Stimulated activated CD8-positive, alpha-beta memory T cell treated with anti-CD3 and anti-CD28 coated beads, Interleukin-7, amount 100 ng/mL, for 4 hours (primary cell): ENCODE results near the gene SS18.
A peak's percentile ranks its signal among the peaks of the same experiment; 100 is the strongest.
"Not testable (repeated sequence)": the region's sequence is repeated elsewhere in the genome, so short reads cannot be mapped to it uniquely, and the experiment has no call there.

Source experiments
- DNase-seq, 2 donors: peaks; one replicate each; pipeline ENCODE4 v3.0.0-alpha.2; 2020; ENCODE audit warnings: low read depth in 2 of 2

Gene SS18, protein sequence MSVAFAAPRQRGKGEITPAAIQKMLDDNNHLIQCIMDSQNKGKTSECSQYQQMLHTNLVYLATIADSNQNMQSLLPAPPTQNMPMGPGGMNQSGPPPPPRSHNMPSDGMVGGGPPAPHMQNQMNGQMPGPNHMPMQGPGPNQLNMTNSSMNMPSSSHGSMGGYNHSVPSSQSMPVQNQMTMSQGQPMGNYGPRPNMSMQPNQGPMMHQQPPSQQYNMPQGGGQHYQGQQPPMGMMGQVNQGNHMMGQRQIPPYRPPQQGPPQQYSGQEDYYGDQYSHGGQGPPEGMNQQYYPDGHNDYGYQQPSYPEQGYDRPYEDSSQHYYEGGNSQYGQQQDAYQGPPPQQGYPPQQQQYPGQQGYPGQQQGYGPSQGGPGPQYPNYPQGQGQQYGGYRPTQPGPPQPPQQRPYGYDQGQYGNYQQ

DNA sequence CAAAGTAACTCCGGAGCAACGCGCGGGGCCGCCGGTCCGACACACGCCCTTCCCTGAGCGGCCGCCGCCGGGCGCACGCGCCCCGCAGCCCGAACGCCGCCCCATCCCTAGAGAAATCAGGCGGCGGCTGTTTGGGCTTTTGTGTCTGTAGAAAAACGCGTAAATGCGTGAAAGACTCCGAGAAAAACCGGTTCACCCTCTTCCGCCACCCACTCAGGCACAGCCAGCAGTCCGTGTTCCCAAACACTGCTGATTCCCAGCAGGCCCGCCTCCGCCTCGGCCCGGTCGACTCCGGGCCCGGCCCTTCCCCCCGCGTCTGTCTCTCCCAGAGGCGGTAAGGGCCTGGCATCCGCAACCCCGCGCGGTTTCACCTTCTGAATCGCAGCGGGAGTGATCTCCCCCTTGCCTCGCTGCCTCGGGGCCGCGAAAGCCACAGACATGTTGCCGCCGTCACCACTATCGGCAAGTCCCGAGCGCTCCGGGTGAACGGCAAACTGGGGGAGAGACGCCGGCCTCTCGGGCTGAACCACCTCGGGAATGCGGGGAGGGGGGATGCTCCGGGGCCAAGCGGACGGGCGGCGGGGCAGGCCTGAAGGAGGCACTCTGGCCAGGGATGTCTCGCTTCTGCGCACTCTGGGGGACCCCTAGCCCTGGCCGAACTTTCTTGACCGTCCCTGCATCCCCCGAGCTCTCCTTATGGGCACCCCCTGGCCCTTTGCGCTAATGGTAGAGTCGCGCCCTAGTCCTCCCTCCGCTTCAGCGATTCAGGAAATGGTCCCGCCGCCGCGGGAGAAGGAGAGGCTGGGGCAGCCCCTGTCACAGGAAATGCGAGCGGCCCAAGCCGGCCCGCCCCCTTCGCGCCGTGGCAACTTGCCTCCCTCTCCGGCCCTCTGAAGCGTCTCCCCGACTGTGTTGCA, at the start of gene SS18:
Gene SS18 (minus strand): TSS at position 484 of the 917 bp plus-strand sequence. CDS start 44 bp downstream, at position 440.
- DNase-seq: peak; percentile 81 to 90

DNA sequence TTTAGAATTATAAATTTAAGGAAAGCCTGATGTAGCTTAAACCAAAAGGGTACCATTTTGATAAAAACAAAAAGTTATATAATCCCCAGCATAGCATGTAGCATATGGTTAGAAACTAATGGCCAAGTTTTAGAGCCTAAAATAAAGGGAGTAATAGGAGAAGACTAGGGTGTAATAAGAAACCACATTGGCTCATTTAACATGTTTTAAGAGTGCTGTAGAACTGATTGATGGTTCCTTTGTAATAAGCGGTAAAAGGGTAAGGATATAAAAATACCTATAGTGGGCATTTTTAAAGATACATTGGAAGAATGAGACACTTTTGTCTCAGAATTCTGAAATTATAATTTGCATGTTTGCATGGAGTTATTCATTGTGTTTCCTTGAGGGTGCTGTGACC, 45.1 kb upstream of the SS18 start:
- DNase-seq: no peak

DNA sequence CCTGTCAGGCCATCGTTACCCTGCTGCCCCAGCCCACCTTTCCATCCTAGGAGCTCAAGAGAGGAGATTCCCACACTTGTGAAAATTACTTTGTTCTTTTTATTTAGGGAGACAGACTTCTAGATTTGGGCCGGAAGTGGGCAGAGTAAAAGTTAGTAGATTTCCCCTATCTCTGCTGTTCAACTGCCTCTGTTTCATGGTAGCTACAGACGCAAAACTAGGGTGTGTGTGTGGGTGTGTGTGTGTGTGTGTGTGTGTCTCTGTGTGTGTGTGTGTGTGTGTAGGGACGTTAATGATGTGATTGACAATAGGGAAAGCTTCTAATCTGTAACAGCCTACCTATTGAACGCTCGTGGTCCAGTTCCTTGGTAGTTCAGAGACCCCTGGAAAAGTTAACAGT, 43.7 kb upstream of the SS18 start:
- DNase-seq: no peak

DNA sequence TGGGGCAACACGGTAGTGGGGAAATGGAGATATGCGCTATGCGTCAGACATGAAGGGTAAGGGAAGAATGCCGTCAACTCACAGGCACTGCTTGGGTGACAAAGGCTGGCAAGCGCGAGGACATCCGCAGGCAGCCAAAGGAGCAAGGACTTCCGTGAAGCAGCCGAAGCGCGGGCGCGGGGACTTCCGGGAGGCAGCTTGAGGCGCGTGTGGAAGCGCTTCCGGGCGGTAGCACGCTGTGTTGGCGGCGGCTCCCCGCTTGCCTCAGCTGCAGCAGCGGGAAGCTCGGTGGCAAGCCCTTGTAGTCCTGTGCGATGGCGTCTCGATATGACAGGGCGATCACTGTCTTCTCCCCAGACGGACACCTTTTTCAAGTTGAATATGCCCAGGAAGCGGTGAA, 43.2 kb upstream of the SS18 start, which contains the start of gene PSMA8:
Gene PSMA8 (plus strand): TSS at position 218 of the 400 bp plus-strand sequence. CDS start 97 bp downstream, at position 315.
- DNase-seq: peak; percentile 6 to 59

DNA sequence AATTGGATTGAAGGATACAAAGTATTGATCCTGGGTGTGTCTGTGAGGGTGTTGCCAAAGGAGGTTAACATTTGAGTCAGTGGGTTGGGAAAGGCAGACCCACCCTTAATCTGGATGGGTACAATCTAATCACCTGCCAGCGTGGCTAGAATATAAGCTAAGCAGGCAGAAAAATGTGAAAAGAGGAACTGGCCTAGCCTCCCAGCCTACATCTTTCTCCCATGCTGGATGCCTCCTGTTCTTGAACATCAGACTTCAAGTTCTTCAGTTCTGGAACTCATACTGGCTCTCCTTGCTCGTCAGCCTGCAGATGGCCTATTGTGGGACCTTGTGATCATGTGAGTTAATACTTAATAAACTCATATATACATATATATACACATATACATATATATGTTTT, 37.8 kb upstream of the SS18 start:
- not testable (repeated sequence) for DNase-seq

DNA sequence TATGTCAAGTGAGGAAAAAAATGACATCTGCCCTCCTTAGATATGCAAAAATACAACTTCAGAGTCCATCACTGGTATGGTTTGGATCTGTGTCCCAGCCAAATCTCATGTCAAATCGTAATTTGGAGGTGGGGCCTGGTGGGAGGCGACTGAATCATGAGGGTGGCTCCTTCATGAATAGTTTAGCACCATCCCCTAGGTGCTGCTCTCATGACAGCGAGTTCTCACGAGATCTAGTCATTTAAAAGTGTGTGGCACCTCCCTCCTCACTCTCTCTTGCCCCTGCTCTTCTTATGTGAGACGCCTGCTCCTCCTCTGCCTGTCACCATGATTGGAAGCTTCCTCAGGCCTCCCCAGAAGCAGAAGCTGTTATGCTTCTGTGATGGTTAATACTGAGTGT, 37.4 kb upstream of the SS18 start:
- no peak for DNase-seq

DNA sequence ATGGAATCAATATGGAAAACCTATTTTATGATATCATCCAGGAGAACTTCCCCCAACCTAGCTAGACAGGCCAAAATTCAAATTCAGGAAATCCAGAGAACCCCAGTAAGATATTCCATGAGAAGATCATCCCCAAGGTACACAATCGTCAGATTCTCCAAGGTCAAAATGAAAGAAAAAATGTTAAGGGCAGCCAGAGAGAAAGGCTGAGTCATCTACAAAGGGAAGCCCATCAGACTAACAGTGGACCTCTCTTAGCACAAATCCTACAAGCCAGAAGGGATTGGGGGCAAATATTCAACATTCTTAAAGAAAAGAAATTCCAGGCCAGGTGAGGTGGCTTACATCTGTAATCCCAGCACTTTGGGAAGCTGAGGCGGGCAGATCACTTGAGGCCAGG, 31.6 kb upstream of the SS18 start:
- DNase-seq: not testable (repeated sequence)

DNA sequence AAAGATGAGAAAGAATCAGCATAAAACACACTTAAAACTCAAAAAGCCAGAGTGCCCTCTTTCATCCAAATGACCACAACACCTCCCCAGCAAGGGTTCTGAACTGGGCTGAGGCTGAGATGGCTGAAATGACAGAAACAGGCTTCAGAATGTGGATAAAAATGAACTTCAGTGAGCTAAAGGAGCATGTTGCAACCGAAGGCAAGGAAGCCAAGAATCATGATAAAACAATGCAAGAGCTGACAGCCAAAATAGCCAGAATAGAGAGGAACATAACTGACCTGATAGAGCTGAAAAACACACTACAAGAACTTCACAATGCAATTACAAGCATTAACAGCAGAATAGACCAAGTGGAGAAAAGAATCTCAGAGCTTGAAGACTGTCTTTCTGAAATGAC, 31.1 kb upstream of the SS18 start:
- DNase-seq: no peak

DNA sequence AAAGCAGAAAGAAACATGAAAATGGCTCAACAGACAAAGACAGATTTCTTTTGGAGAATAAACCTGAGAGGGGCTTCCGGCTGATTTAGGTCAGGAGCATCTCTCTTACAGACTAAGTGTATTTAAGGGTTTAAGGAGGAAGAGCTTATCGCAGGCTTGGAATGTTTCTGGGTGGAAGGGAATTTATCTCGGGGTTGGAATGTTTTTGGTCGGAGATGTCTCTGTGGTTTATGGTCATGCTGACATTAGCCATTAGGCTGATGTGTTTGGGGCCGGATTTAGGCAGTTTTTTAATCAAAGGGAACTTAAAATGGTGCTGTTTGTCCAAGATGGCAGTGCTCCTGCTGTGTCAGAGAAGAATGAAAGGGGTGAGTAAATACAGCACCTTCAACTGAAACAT, 28.8 kb upstream of the SS18 start:
- DNase-seq: no peak

DNA sequence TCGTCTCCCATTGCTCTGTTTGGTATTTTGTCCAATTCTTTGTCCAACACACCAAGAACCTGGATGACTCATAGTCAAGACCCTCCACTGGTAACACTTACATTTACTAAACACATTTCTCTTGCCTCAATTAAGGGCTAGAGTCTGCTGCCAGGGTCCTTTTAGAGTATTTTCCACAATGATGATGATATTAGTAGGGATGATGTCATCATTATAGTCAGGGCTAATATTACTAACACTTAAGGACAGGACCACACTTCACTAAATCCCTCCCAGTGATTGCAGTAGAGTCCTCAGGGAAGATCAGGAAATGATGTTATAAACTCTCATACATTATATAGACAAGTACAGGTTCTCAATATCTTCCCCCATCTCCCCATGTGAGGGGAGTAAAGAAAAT, 13.6 kb upstream of the SS18 start:
- no peak for DNase-seq

DNA sequence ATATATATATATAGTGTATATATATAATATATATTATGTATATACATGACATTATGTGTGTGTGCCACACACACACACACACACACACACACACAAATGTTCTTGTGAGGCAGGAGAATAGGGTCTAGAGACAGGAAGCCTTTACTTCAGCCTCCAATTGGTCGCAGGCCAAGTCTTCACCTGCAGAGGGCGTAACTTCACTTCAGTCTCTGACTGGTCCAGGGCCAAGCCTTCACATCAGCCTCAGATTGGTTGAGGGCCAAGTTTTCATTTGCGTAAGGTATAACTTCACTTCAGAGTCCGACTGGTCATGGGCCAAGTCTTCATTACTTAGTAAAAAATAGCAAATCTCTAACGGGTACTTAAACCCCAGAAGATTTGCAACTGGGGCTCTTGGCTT, 13.2 kb upstream of the SS18 start:
- no peak for DNase-seq

DNA sequence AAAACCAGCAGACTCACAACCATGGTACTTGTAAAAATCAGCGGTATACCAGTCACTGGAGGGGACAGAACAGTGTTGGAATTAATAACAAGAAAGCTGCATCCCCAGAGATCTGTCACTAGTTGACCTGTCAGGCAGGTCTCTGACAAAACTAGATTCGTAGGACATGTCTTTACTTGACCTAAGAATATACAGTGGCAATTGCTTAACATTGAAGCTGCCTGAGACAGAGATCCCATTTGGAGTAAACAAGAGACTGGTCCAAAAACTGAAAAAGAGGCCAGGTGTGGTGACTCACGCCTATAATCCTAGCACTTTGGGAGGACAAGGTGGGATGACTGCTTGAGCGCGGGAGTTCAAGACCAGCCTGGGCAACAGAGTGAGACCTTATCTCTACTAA, 7.2 kb upstream of the SS18 start:
- DNase-seq: no peak

DNA sequence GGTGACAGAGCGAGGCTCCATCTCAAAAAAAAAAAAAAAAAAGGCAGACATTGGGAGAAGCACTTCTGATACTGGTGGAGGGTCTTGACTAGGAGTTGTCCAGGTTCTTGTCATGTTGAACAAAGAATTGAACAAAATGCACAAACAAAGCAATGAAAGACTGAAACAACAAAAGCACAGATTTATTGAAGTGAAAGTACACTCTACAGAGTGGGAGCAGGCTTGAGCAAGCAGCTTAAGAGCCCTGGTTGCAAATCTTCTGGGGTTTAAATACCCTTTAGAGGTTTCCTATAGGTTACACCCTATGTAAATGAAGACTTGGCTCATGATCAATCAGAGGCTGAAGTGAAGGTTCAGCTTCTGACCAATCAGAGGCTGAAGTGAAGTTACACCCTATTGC, 6.4 kb upstream of the SS18 start:
- no peak for DNase-seq

DNA sequence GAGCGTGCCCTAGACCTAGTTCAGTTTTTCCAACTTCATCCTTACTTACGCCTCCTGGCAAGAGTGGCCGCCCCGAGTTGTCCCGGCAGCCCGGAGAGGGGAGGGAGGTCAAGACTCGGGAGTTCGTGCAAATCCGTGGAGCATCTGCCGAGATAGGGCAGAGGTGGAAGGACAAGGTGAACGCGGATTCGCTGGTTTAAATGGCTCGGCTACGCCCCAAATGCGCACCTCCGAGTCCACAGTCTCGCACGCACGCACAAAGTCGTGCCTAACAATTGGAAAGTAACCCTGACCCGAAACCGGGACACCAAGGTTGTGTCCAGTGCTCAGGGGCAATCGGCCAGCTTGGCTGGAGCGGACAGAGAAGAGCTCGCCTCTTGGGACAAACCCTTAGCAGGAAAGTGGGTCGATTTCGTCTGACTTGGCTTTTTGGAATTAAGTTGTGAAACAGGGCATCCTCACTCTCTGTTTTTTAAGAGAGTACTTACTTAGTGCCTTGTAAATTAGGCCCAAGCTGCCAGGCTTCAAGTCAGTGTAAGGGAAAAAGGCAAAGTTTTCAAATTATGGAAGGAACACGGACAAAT, 726 bp upstream of the SS18 start:
- no peak for DNase-seq

DNA sequence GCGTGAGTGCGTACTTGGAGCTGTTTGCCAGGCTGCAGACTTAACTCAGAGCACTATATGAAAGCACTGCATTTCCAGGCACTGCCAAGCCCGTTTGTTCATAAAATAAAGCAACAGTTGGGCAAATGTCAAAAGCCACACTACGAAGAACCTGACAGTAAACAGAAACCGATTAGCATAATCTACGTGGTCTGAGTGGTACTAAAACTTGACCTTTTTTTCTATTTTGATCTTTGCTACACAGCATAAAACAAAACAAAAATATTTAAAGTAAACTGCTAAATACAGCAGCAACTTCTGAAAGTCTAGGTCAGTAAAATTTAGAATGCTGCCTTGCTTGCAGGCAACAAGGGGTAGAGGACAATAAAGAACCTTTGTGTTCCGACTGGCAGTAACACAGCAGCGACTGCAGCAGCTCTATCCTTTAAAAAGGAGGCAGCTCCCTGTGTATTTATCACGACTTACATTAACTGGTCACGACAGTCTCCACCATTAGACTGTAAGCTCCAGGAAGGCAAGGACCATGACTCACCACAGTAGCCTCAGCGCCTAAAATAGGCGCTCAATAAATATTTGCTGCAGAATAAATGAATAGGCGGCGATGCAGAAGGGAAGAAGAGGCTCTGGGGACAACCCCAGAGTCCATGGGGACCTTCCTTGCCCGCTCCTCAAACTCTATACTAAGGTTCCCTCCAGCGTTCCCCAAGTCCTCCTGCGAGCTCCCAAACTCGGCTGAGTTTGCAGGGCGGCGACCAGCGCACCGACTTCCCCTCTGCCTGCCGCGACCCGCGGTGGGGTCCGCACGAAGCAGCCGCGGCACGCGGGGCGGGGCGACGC, 902 bp downstream of the SS18 start:
- no peak for DNase-seq

DNA sequence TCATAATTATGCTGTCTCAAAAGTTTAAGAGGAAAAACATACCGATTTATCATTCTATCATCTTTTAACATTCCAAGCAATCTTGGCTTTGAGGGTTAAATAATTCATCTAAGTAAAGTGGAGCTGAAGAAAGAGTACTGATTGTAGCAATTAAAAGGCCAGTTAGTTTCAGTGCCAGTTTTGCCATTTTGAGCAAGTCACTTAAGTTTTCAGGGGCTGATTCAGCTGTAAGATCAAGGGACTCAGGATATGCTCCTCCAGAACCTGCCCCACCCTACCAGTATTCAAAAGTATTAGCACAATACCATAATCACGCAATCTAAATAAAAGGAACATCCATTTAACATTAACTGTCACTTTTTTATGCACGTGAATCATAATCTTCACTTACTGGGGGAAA, 1.9 kb downstream of the SS18 start:
- no peak for DNase-seq

DNA sequence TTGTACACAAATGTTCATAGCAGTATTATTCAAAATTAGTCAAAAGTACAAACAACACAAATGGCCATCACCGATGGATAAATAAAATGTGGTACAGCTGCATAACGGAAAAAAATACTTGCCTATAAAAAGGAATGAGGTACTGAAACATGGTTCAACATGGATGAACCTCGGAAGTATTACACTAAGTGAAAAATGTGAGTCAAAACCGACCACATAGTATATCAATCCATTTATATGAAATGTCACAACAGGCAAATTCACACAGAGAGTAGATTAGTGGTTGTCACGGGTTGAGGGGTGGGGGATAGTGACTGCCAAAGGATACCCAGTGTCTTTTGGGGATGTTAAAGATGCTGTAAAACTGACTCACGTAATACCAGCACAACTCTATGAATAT, 3.5 kb downstream of the SS18 start:
- no peak for DNase-seq

DNA sequence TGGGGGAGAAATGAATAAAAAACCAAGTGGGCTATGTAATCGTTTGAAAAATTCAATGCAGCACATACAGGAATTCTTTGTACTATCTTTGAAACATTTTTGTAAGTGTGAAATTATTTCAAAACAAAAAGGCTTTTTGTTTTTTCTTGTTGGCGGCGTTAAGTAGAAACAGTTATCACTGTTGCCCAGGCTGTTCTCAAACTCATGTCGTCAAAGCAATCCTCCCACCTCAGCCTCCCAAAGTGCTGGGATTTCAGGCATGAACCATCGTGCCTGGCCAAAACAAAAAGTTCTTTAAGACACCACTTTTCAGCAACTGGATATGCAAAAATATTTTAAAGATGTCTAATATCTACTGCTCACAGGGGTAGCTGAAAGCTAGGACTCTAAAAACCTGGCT, 5.4 kb downstream of the SS18 start:
- DNase-seq: no peak

DNA sequence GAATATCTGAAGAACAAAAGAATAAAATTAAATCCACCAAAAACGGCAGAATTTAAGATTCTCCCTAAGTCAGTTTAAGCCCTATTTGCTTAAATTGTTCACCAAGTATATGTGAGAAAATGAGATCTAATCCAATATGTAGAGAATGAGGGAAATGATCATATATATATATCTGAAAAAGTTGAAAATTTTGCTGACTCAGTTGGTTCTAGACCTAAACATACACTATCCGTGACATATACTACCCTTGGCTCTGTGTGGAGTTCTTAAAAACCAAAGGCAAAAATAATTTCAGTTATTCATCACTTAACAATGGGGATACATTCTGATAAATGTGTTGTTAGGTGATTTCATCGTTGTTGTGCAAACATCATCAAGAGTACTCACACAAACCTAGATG, 7.3 kb downstream of the SS18 start:
- DNase-seq: no peak

DNA sequence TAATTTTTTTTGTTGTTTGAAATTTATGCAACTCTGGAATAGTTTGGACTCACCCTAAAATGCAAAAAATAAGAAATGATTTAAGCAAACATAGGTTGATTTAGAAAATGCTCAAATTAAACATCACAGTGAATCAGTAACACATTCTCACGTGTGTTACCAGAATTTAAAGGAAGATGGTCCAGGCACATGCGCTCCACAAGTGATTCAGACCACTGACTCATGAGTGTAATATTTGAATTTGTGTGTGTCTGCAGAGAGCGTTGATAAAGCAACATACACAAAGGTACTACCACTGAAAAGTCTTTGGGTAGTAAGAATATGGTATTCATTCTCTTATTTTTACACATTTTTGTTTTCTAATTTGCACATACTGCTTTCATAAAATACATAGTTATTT, 7.9 kb downstream of the SS18 start:
- DNase-seq: no peak

DNA sequence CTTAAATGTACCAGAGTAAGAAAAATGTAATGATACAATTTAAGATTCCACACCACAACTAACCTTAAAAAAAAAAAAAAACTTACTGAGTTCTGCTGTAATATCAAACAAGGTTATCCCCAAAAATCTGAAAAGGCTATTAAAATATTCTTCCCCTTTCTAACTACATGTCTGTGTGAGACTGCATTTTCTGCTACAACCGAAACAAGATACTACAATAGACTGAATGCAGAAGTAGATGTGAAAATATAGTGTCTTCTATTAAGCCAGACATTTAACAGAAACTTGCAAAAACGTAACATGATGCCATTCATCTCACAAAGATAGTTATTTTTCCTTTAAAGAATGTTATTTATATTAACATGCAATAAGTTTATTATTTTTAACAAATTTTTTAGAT, 16.2 kb downstream of the SS18 start:
- no peak for DNase-seq

DNA sequence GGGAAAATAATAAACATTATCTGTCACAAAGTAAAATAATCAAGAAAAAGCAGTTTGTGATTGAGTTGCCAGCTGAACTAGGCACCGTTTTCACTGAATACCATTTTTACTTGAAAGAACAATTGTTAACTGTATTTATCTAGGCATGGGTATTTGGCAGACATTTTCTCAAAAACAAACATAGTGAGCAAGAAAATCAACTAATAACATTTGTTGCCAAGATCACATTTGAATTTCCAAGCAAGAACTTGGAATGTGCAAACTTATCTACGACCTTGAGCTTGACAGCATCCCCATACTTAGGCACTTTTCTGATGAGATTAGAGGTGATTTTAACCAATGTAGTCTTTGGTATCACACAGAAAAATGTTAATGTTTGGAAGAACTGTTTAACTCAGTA, 16.7 kb downstream of the SS18 start:
- DNase-seq: no peak
